Fibroblast of skin of left biceps (primary cell): ENCODE measurements around the gene ALKBH2.
A peak's percentile ranks its signal among the peaks of the same experiment; 100 is the strongest.
"Not testable (repeated sequence)": the region's sequence is repeated elsewhere in the genome, so short reads cannot be mapped to it uniquely, and the experiment has no call there.

Experiments
- DNase-seq, 2 experiments: peaks; one replicate each; pipeline ENCODE4 v3.0.0-alpha.2; 2013; ENCODE audit warnings: low read depth in 2 of 2

Gene ALKBH2

DNA sequence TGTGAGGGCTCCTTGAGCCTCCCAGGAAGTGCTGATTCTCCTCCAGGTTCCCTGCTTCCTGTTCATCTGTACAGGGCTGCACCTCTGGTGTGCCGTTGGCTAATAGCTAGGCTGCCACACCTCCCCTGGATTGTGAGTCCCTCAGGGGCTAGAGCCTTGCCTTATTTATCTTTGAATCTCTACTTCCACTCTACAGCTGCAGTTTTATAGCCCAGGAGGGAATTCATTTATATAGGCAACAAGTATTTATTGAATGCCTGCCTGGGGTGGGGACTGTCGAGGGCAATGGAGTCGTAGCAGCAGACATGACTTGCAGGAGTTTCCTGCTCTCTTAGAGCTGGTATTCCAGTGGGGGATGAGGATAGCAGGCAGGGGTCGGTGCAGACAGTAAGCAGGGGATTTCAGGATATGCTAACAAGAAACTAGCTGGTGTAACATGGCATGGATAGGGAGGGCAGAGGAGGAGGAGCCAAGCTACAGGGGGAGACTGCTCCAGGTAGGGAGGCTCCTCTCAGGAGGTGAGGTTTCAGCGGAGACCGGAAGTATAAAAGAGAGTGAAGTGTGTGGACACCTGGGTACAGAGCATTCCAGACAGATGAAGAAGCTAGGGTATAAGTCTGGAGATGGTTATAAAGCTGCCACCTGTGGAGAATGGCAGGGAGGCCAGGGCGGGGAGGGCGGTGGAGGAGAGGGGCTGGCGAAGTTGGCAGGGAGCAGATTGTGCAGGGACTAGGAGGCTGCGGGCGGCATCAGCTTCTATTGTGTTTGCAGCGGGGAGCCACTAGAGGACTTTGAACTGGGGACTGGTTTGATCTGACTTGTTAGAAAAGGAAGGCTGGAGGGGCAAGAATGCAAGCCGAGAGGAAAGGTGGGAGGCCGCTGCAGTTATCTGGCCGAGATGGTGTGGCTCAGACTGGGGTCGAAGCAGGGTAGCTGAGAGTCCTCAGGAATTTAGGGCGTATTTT is 23.7 kb downstream of the ALKBH2 start:
- DNase-seq, result no peak

DNA sequence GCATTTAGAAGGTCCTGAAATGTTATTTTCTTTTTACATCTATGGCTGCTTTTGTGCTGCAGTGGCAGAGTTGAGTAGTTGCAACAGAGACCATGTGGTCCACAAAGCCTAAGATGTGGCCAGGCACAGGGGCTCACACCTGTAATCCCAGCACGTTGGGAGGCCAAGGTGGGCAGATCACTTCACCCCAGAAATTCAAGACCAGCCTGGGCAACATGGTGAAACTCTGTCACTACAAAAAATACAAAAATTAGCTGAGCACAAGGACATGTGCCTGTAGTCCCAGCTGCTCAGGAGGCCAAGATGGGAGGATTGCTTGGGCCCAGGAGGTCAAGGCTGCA is 27.4 kb downstream of the ALKBH2 start:
- no peak for DNase-seq

GRCh38 chr12:109065154-109065852 is 28.0 kb downstream of the ALKBH2 start:
- no peak for DNase-seq

DNA sequence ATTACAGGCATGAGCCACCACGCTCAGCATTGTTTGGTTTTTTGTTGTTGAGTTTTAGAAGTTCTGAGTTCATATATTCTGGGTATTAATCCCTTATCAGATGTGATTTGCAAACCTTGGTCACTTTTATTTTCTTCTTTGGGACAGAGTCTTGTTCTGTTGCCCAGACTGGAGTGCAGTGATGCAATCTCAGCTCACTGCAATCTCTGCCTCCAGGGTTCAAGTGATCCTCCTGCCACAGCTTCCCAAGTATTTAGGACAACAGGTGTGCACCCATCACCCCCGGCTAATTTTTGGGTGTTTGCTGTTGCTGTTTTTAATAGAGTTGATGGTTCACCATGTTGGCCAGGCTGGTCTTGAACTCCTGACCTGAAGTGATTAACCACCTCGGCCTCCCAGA is 29.1 kb downstream of the ALKBH2 start:
- no peak for DNase-seq

GRCh38 chr12:109058773-109059172 is 34.5 kb downstream of the ALKBH2 start:
- no peak for DNase-seq

DNA sequence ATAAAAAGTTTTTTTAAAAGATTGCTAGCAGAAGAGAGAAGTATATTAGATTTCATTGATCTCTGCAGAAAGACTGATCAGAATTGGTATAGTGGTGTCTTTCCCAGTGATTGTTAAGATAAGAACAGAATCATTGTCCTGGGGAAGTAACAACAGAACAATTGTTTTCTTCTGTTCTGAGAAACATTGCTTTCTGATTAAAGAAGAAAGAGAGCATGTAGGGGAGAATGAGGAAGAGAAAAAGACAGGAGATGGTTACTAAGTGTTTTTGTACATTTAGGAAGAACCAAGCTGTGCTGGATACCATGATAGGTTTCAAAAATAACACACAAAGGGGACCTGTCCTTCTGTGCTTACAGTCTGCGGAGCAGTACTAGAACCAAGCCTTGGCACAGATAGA is 35.9 kb downstream of the ALKBH2 start:
- no peak for DNase-seq

DNA sequence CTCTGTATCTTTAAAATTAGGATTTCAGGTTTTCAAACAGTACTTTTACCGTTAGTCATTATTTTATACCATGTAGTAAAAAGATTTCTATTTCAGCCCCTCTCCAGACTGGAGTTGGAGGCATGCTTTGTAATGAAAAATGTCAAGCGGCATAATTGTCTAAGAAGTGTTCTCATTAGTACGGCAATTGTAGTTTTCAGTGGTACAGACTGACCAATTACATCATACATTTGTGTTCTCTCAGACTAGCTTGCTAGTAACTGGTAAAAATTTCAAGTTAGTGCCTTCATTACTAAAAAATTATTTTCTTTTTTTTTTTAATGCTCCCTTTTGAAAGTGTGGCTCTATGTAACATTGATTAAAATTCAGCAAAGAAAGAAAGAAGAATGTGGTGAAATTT is 36.4 kb downstream of the ALKBH2 start:
- DNase-seq, result no peak

GRCh38 chr12:109054520-109054919 is 38.8 kb downstream of the ALKBH2 start:
- DNase-seq, result no peak

DNA sequence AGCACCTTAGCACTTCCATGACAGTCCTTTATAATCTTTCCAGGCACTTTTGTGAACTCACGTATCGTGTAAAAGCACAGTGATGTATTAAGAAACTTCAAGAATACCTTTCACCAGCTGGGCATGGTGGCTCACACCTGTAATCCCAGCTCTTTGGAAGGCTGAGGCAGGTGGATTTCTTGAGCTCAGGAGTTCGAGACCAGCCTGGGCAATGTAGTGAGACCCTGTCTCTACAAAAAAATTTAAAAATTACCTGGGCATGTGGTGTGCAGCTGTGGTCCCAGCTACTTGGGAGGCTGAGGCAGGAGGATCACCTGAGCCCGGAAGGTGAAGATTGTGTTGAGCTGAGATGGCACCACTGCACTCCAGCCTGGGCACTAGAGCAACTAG is 39.2 kb downstream of the ALKBH2 start:
- not testable (repeated sequence) for DNase-seq

- no peak for DNase-seq
These were observed 39.7 kb downstream of the ALKBH2 start for GRCh38 chr12:109053382-109054123.

DNA sequence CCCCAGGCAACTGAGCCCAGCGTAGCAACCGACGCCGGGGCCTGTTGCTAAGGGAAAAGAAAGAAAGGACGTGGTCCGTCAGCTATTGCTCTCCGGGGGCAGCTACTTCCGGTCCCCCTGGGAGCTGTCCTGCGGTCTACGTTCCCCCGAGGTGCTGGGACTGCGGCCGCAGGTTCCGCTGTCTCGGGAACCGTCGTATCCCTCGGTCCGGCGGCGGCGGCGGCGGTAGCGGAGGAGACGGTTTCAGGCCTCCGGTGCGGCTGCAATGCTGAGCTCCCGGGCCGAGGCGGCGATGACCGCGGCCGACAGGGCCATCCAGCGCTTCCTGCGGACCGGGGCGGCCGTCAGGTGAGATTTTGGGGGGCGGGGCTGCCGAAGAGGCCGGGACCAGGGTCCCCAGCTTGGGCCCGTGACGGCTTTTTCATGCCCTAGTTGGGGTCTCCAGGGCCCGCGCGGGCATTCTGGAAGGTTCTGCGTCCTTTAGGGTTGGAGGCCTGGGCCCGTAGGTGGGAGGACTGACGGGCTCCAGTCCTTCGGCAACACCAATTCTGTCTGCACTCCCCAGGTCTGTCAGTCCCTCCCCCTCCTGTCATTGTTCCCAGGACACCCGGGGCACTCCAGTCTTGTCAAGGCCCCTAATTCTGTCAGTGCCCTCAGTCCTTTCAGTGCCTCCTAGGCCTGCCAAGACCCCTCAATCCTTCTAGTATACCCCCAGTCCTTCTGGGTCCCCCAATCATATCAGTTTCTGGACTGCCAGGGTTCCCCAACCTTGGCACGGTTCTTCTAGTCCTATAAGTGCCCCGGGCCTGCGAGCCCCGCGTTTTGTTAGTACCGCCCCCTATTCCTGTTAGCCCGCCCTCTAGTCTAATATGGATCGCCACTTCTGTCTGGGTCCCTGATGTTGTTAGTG is 40.6 kb downstream of the ALKBH2 start, which contains the start of gene USP30:
Gene USP30 (plus strand): TSS at position 163 of the 910 bp plus-strand sequence. CDS start 103 bp downstream, at position 266.
- peak; percentile 69 to 74 for DNase-seq

DNA sequence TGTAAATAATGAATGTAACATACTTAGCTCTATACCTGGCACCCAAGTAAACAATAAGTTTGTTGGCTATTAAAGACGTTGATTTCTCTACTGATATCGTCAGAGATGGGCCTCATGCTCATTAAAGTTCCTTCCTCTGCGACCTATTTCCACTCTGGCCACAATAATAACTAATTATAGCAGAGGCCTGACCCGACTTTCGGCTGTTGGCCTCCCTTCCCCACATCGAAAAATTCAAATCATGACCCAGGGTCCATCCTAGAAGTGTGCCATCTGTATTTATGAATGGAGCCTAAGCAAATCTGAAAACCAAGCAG is 41.2 kb downstream of the ALKBH2 start:
- no peak for DNase-seq

DNA sequence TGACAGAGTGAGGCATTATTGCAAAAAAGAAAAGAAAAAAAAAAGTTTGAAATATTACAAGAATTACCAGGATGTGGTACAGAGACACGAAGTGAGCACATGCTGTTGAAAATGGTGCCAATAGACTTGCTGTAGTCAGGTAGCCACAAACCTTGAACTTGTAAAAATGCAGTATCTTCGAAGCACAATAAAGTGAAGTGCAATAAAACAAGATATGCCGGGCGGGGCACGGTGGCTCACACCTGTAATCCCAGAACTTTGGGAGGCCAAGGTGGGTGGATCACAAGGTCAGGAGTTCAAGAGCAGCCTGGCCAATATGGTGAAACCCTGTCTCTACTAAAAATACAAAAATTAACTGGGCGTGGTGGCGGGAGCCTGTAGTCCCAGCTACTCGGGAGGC is 43.5 kb downstream of the ALKBH2 start:
- not testable (repeated sequence) for DNase-seq

DNA sequence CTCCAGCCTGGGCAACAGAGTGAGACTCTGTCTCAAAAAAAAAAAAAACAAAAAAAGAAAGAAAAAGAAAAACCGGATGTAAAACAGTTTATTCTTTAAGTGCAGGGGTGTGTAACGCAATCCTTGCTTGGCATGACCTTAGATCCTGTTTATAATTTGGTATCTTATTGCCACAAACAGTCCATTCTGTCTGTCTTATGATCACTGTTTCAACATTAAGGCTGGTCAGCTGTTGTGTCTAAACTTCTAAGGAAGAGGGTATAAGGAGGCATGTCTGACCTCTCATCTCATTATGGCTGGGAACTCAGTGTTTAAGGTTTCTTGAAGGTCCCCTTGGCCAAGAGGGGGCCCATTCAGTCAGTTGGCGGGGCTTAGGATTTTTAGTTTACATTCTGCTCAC is 44.6 kb downstream of the ALKBH2 start:
- not testable (repeated sequence) for DNase-seq

- DNase-seq, result no peak
These were observed 46.0 kb downstream of the ALKBH2 start for GRCh38 chr12:109047081-109047805.

GRCh38 chr12:109044241-109044640 is 49.0 kb downstream of the ALKBH2 start:
- no peak for DNase-seq
